Uterus (tissue), 2 donors: ENCODE results near the gene SPNS2.

Experiments used
- CTCF ChIP-seq, 4 experiments: fragments of 200-600 bp in 2 of 4; fragments of 450-650 bp in 2 of 4; sonication (generic) in 2 of 4; IDR thresholded peaks; one replicate each; pipeline ENCODE4 v1.5.1; 2016 to 2019; ENCODE audit warnings: antibody characterized with exemption in 4 of 4, mild to moderate bottlenecking in 2 of 4, moderate library complexity in 1 of 4
- POLR2A ChIP-seq, 2 donors: fragments of 450-650 bp; IDR thresholded peaks; one replicate each; pipeline ENCODE4 v1.6.1; 2016; ENCODE audit warnings: antibody characterized with exemption in 2 of 2, mild to moderate bottlenecking in 1 of 2, moderate library complexity in 1 of 2

GRCh38 chr17:4503283-4504025 lies 4.8 kb downstream of the SPNS2 start:
- TF ChIP-seq POLR2A (IDR thresholded peaks at IDR 0.05) (no peak), CTCF (IDR thresholded peaks at IDR 0.05) (no peak)
